Loucy (cell line): ENCODE measurements around the gene TUBA8.

Source experiments
- H2AFZ ChIP-seq: fragments of 200-600 bp; sonication (generic); 2 replicates; pipeline ENCODE4 v1.6.0; 2016; ENCODE audit warnings: antibody characterized with exemption, mild to moderate bottlenecking, low read length, moderate library complexity
- H3F3A ChIP-seq: fragments of 200-600 bp; 2 replicates; pipeline ENCODE4 v1.6.0; 2016; ENCODE audit warnings: antibody characterized with exemption, low read depth, mild to moderate bottlenecking
- H3K27me3 ChIP-seq: fragments of 200-600 bp; sonication (generic); 2 replicates; pipeline ENCODE4 v1.6.1; 2014; ENCODE audit warnings: low read length, mild to moderate bottlenecking; ENCODE audit not compliant: insufficient read depth, poor library complexity, severe bottlenecking
- H3K36me3 ChIP-seq: fragments of 200-600 bp; sonication (generic); 2 replicates; pipeline ENCODE4 v1.6.1; 2016; ENCODE audit warnings: low read length; ENCODE audit not compliant: insufficient read depth
- H3K4me1 ChIP-seq: fragments of 200-600 bp; sonication (generic); 2 replicates; pipeline ENCODE4 v1.5.1; 2014; ENCODE audit warnings: low read length, mild to moderate bottlenecking; ENCODE audit not compliant: insufficient read depth, poor library complexity, severe bottlenecking
- H3K4me2 ChIP-seq: fragments of 200-600 bp; sonication (generic); 2 replicates; pipeline ENCODE4 v1.6.0; 2014; ENCODE audit warnings: antibody characterized with exemption, low read length, low read depth, mild to moderate bottlenecking; ENCODE audit not compliant: poor library complexity, severe bottlenecking
- H3K4me3 ChIP-seq: fragments of 200-600 bp; sonication (generic); 2 replicates; pipeline ENCODE4 v1.5.1; 2014; ENCODE audit warnings: low read length, mild to moderate bottlenecking, mixed read lengths; ENCODE audit not compliant: poor library complexity, severe bottlenecking
- H3K79me2 ChIP-seq: fragments of 200-600 bp; sonication (generic); 2 replicates; pipeline ENCODE4 v1.6.1; 2014; ENCODE audit warnings: low read length; ENCODE audit not compliant: insufficient read depth
- H3K9ac ChIP-seq: fragments of 200-600 bp; sonication (generic); 2 replicates; pipeline ENCODE4 v1.6.0; 2014; ENCODE audit warnings: mild to moderate bottlenecking, low read depth, low read length, moderate library complexity; ENCODE audit not compliant: poor library complexity, severe bottlenecking
- H3K9me2 ChIP-seq: fragments of 200-600 bp; sonication (generic); replicated peaks from 2 replicates; pipeline ENCODE4 v1.6.1; 2016; ENCODE audit warnings: low read depth, low read length, mixed read lengths
- H3K9me3 ChIP-seq: fragments of 200-600 bp; sonication (generic); 2 replicates; pipeline ENCODE4 v1.6.1; 2014; ENCODE audit warnings: mild to moderate bottlenecking, antibody characterized with exemption, low read length, low read depth; ENCODE audit not compliant: insufficient read depth
- H4K20me1 ChIP-seq: fragments of 200-600 bp; sonication (generic); 2 replicates; pipeline ENCODE4 v1.6.0; 2014; ENCODE audit warnings: antibody characterized with exemption, low read length, mild to moderate bottlenecking; ENCODE audit not compliant: insufficient read depth, poor library complexity, severe bottlenecking
- EZH2phosphoT487 ChIP-seq: fragments of 200-600 bp; IDR thresholded peaks from 2 replicates; pipeline ENCODE4 v1.6.1; 2018; ENCODE audit warnings: antibody characterized with exemption, mild to moderate bottlenecking, moderate library complexity, borderline replicate concordance
- TF ChIP-seq, protein P1 (sequence below): fragments of 200-600 bp; sonication (generic); conservative IDR thresholded peaks from 2 replicates; pipeline ENCODE4 v1.5.1; 2014; ENCODE audit warnings: mild to moderate bottlenecking, antibody characterized with exemption, low read length

Gene TUBA8

DNA sequence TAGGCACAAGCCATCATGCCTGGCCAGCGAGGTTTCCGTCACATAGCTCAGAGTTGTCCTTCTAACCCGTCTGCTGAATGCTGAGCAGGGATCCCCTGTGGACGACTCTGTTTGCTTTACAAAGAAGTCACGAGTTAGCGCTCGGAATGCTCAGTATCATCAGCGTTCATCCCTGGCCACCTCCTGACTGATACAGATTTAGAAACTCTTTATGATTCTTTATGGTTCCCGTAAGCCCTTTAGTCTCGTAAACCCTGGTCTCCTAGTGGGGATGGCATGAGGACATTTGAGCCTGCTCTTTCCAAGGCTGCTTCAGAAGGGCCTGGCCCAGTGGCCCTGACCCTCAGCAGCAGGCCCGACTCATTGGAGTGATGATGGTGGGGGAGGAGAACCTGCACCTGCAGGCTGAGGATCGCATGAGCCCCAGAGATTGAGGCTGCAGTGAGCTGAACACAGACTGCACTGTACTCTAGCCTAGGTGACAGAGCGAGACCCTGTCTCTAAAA is 23.2 kb upstream of the TUBA8 start:
- Histone ChIP-seq H3K4me3 (no peak overlapping the region), H3F3A (no peaks in the 10 kb centered on the region), H4K20me1 (peaks cover 5% of the 10 kb centered on the region), H3K36me3 (peaks cover 75% of the 10 kb centered on the region; the same call in 1 of the 2 replicates), H3K4me1 (peaks cover 11% of the 10 kb centered on the region), H3K4me2 (no peak overlapping the region), H3K9me2 (no peaks in the 10 kb centered on the region), H2AFZ (no peak overlapping the region), H3K27me3 (no peaks in the 10 kb centered on the region), H3K9ac (no peak overlapping the region), H3K9me3 (no peaks in the 10 kb centered on the region), H3K79me2 (peaks cover 24% of the 10 kb centered on the region)
- TF ChIP-seq, protein P1, sequence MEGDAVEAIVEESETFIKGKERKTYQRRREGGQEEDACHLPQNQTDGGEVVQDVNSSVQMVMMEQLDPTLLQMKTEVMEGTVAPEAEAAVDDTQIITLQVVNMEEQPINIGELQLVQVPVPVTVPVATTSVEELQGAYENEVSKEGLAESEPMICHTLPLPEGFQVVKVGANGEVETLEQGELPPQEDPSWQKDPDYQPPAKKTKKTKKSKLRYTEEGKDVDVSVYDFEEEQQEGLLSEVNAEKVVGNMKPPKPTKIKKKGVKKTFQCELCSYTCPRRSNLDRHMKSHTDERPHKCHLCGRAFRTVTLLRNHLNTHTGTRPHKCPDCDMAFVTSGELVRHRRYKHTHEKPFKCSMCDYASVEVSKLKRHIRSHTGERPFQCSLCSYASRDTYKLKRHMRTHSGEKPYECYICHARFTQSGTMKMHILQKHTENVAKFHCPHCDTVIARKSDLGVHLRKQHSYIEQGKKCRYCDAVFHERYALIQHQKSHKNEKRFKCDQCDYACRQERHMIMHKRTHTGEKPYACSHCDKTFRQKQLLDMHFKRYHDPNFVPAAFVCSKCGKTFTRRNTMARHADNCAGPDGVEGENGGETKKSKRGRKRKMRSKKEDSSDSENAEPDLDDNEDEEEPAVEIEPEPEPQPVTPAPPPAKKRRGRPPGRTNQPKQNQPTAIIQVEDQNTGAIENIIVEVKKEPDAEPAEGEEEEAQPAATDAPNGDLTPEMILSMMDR: no peak
- TF ChIP-seq EZH2phosphoT487: no peak

DNA sequence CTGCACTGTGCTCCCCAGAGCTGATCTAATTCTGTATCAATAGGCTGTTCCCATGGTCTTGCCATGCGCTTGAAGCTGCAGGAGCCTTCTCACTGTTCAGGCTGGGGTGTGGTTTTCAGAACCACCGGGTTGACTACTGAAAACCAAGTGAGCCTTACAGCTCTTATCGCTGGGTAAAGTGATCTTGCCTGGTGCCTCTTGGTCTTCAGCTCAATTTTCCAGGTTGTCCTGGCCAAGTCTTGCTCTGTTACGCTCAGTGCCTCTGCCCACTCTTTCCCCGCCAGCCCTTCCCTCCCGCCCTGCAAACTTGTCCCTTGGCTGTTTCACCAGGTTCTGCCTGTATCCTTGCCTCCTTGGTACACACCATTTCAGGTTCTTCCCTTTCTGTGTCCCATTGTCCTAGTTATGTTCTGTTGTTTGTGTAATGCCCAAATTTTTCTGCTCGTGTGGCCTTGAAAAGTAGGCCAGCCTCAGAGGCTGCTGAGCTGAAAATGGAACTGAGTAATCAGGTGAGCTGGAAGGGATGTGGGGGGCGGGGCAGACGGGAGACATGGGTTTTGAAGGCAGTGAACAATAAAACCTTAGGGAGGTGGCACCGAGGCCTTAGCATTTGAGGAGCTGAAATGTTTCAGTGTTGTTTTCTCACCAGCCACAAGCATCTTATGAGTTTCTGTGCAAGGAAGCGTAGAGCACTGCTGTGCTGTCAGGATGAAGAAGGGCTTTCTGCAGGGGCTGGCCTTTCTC is 21.6 kb upstream of the TUBA8 start:
- H3K36me3 ChIP-seq: peaks cover 64% of the 10 kb centered on the region; the same call in 1 of the 2 replicates
- TF ChIP-seq EZH2phosphoT487: no peak
- TF ChIP-seq, protein P1: no peak
- no peak overlapping the region for H3K9ac ChIP-seq

DNA sequence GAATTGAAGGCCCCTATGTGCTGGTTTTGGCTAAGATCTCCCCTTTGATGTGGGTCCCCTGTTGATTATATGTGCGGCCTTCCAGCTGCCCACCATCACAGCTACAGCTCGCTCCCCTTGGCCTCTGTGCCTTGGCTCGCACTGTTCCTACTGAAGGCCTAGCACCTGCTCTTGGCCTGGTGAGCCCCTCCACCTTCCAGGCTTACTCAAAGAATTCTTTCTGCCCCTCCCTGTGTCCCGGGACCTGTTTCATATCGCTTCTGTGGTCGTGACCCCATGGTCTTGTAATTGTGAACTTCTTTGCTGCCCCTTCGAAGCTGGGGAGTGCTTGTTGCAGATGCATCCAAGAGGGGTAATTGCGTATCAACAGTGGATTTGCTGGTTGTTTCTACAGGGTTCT is 20.3 kb upstream of the TUBA8 start:
- Histone ChIP-seq H3K9me3 (no peaks in the 10 kb centered on the region), H3K4me1 (no peaks in the 10 kb centered on the region), H3K4me3 (no peak overlapping the region), H3K36me3 (peaks cover 56% of the 10 kb centered on the region; the same call in 1 of the 2 replicates), H4K20me1 (no peaks in the 10 kb centered on the region), H3K79me2 (peaks cover 1% of the 10 kb centered on the region; the same call in 1 of the 2 replicates), H3K4me2 (no peak overlapping the region), H3F3A (no peaks in the 10 kb centered on the region), H3K9me2 (no peaks in the 10 kb centered on the region), H3K9ac (no peak overlapping the region), H2AFZ (no peak overlapping the region), H3K27me3 (no peaks in the 10 kb centered on the region)
- TF ChIP-seq, protein P1: no peak
- TF ChIP-seq EZH2phosphoT487: no peak

More for the DNA sequence above, 21.6 kb upstream of the TUBA8 start:
- no peaks in the 10 kb centered on the region for H4K20me1 ChIP-seq
- H3K4me3 ChIP-seq: no peak overlapping the region
- H3F3A ChIP-seq: no peaks in the 10 kb centered on the region
- H3K9me2 ChIP-seq: no peaks in the 10 kb centered on the region
- H2AFZ ChIP-seq: no peak overlapping the region
- peaks cover 8% of the 10 kb centered on the region for H3K79me2 ChIP-seq
- H3K9me3 ChIP-seq: no peaks in the 10 kb centered on the region
- no peak overlapping the region for H3K4me2 ChIP-seq
- no peaks in the 10 kb centered on the region for H3K4me1 ChIP-seq
- H3K27me3 ChIP-seq: no peaks in the 10 kb centered on the region
